HG03575 (cell line): ENCODE data around the gene DOCK3.

Experiments
- ATAC-seq: cut with Tn5 transposase; IDR thresholded peaks from one replicate; pipeline ENCODE4 v1.9.1; 2021; ENCODE audit not compliant: unreplicated experiment, insufficient number of reproducible peaks, low FRiP score; ENCODE audit errors: extremely low read depth

DOCK3 gene

GRCh38 chr3:50674349-50675178 is at the start of gene DOCK3:
DOCK3 (plus strand) TSS chr3:50674927; CDS start chr3:50675264, 337 bp downstream.
- ATAC-seq, result no peak

DNA sequence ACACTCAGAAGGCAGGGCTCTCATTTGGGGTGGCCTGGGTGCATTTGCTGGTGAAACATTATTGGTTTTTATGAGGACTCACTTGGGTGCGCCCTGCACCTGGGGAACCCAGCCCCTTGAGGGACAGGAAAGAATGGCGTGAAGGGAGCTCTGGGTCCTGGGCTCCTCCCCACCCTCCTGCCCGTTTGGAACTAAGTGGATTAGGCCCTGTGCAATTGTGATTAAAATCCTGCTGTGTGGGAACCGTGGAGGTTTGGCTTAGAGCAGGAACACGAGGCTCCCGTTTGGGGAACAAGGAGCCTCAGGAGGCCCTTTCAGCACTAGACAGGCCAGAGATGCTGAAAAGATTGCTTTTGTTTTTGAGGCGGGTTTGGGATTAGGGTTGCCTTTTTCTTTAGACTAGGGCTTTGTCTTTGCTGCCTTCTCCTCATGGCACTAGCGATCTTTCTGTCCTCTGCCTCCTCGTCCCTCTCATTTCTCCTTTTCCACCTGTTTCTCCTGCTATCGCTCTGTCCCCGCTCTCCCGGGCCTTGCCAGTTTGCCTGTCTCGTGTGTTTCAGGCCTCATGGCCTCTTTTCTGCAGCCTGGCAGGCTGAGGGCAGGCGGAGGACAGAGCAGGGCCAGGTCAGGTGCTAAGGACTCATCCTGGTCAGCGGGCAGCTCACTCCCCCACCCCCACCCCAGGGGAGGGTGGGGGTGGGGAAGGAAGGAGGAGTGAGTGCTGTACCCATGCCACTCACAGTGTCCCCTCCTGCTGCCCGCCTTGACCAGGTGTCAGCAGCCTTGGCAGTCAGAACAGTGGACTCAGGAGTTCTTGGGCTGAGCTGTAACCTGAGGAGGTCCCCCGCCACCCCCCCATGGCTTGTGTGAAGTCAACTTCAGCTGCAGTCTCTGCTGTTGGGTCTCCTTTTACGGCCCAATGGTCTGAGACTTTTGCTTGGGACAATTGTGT is 49.2 kb upstream of the DOCK3 start:
- ATAC-seq, result no peak

DNA sequence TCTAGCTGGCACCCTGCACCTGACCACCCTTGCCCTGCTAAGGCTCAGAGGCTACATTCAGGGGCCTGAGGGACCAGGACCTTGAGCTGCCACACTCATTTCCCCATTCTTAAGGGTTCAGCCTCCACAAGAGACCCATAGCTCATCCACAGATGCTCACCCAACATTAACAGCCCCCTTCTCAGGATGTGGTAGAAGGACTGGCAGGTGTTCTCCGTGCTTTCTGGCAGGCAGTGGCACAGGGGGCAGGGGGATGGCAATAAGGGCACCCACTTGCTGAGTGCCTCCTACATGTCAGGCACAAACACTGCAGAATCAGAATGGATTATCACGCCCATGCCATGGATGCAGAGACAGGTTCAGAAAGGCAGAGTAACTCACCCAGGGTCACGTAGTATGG is 48.3 kb upstream of the DOCK3 start:
- no peak for ATAC-seq

DNA sequence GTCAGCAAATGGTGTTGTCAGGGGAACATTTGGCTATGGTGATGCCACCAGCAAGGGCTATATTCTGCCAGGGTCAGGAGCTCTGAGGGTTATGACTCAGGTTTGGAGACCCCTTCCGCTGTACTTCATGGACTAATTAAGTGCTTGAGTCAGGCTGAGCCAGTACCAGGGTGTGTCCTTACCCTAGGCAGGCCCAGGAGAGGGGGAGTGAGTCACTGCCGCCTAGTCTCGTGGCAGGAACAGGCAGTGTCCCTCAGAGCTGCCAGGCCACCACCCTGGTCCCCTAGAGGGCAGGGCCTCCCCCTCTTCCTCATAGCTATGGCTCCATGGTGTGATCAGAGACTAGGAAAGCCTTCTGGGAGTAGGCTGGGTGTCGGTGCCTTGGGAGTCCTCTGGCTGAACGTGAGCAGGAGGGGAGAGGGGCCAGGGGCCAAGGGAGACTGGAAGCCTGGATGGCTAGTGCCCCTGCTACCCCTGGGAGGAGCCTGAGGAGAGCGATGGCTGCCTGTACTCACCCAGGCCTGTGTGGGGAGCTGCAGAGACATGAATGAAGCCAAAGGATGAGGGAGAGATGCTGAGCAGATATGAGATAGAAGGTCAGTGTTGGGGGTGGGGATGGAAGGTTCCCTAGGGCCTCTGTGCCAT is 47.2 kb upstream of the DOCK3 start:
- ATAC-seq, result no peak

DNA sequence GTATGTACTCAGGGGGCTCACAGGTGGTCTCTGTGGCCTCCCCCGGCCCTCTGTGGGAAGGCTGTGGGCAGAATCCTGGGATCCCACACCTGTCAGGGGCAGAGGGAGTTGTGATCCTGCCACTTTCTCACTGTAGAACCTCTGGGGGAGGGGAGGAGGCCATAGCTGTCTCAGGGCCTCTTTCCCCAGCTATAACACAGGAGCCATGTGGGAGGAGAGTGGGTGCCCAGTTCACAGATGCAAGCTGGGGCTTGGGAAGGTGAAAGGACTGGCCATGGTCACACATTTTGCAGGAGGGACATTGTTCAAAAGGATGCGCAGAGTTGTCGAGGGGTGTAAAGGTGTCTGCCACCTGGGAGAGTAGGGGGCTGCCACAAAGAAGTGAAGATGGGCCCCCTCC is 46.1 kb upstream of the DOCK3 start:
- ATAC-seq, result no peak

DNA sequence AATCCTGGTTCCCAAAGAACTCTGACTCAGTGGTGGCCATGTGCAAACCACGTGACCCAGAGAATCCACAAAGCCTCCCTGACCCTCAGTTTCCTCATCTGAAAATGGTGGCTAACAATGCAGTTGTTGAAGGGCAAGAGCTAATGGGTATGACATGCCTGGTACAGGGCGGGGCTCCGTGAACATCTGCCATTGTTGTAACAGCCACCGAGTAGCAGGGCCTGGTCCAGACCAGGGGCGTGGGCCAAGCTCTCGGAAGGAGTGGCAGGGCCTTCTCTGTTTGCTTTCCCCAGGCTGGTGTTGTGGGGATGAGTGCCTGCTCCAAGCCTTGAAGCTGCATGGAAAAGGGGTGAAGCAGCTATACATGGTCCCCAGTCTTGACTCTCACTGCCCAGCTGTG is 44.3 kb upstream of the DOCK3 start:
- ATAC-seq, result no peak

DNA sequence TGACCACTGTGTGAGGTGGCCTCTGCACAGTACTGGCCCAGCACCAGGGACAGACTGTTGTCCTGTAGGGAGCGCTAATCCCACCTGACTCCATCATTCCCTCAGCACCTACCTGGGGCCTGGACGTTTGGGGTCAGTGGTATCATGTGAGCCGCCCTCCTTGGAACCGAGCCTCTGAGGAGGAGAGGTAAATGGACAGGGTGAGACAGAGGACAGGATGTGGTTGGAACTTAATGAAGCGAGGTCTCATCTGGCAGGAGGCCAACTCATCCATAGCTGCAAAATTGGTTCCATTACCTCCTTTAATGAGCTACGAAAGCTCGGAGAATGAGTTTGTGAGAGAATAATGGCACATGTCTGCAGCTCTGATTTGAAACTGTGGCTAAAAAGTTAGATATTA is 43.9 kb upstream of the DOCK3 start:
- ATAC-seq, result no peak

- no peak for ATAC-seq
Measured at GRCh38 chr3:50632450-50632849, 42.3 kb upstream of the DOCK3 start.

GRCh38 chr3:50633230-50633790 is 41.4 kb upstream of the DOCK3 start:
- ATAC-seq, result no peak

GRCh38 chr3:50635066-50635465 is 39.7 kb upstream of the DOCK3 start:
- ATAC-seq, result no peak

DNA sequence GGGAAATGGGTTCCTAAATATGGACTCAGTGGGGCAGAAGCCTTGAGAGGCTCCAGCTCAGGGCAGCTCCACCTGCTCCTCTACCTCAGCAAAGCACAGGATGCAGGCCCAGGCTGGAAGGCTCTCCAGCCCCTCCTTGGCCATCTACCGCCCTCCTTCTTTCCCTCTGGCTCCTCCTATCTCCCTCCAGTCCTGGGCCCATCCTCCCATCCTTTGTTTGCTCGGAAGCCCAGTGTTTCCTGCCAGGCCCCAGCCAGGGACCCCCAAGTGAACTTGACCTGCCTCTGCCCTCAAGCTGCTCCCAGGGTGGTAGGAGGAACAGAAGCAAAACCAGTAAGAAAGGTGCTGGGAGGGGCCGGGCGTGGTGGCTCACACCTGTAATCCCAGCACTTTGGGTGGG is 37.7 kb upstream of the DOCK3 start:
- no peak for ATAC-seq

DNA sequence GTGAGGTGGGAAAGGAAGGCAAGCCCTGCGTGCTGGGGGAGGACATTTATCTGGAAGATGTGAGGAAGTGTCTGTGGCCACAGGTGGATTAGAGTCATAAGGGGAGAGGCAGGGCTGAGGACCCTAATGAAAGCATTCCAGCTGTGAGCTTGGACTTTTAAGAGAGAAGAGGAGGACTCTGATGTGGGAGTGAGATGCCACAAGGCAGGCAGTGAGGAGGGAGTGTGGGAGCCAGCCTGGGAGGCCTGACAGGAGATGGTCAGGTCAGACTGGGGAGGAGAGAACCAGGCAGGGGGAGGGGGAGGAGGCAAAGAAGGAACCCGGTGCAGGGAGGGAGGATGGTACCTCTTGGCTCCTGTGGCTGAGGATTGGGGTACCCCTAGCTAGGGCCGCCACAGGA is 36.8 kb upstream of the DOCK3 start:
- no peak for ATAC-seq

- ATAC-seq, result no peak
Measured at GRCh38 chr3:50639055-50639494, 35.7 kb upstream of the DOCK3 start.

DNA sequence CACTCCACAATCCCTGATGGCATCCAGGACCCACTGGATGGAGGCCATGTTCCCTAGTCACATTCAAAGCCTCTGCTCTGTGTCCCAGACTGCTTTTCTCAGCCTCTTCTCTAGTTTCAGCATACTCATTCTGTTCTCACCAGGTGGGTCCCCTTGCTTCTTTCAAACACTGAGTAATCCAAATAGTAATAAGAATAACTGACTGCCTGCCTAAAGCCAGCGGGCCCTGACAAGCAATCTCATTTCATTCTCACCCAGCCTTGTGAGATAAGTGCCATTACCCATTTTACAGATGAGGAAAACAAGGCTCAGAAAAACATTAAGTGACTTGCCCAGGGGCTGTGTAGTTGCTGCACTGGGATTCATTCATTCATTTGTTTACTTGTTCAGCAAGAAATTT is 32.3 kb upstream of the DOCK3 start:
- ATAC-seq, result no peak

DNA sequence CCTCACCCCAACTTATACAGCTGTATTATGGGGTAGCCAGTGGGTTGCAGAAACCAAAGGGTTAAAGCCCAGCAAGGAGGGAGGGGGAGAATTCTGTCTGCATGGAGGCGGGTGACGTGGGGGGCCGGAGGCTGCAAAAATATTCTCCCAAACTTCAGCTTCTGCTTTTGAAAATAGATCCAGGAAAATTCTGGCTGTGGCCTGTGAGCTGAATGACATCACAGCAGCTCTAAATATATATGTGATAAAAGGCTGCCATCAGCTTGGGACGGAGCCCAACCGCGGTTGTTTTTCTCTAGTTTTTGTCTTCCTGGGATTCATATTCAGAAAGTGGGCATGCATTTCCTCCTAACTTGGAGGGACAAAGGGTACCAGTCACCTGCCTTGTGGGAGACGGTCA is 30.2 kb upstream of the DOCK3 start:
- ATAC-seq, result no peak

- ATAC-seq, result no peak
Measured at GRCh38 chr3:50645378-50645777, 29.3 kb upstream of the DOCK3 start.

DNA sequence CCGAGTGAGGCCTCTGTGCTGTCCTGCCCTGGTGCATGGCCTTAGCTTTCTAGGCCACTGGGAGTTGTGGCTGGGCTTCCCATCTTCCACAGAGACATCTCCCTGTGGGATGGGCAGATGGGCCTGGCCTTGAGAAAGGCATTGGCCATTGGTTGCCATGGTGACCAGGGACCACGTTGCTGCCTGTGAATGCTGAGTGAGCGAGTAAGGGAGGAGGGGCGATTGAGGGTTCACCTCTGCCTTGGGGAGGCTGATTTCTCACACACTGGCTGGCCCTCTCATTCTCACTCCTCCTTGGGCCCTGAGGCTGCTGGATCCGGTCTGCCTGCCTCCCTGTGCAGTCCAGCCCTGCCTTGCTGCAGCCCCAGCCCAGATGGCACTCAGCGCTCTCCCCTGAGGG is 26.4 kb upstream of the DOCK3 start:
- no peak for ATAC-seq

- no peak for ATAC-seq
Measured at GRCh38 chr3:50648944-50649343, 25.8 kb upstream of the DOCK3 start.

DNA sequence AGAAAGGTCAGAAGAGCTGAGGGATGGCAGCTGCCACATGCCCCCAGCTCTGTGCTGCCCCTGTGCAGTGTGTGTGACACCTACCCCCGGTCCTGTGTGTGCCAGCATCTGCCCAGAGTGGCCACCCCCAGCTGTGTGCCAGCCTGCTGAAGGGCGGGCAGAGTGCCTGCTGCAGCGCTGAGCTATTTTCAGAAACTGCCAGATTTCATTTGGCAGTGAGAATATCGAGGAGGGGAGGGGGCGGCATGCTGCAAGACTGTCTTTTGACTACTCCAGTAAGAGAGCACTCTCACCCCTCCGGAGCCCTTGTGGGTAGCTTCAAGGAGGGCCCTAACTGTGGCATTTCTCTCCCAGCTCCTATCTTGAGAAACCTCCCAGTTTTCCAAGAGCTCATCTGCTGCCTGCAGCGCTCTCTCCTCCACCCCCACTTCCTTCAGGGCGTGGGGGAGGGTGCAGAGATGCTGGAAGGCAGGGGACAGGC is 25.2 kb upstream of the DOCK3 start:
- no peak for ATAC-seq
